HG03039 (cell line): ENCODE measurements around the gene MYL6B.
"Not testable (repeated sequence)": the region's sequence is repeated elsewhere in the genome, so short reads cannot be mapped to it uniquely, and the experiment has no call there.

Experiments
- ATAC-seq: cut with Tn5 transposase; IDR thresholded peaks from one replicate; pipeline ENCODE4 v1.9.1; 2021; ENCODE audit warnings: mild to moderate bottlenecking, moderate library complexity; ENCODE audit not compliant: unreplicated experiment

The MYL6B gene

DNA sequence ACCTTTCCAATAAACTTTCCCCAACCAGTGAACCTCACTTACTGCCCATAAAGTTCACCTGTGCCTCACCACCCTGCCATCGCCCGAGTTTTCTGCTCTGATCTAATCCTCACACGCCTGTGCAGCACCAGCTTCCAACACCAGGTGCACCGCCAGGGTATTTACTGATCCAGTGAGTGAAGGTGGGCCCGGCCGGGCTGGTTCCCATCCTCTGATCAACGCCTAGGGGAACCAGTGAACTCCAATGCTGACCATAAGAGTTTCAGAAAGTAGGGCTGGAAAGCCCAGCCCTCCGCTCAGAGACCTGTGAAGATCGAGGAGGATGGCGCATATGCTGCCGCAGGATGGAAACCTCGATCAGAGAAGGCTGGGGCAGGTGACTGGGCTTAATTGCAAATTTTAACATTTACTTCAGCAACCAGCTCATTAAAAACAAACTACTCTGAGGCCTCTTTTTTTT is 685 bp upstream of the MYL6B start:
- ATAC-seq: no peak

- ATAC-seq: no peak
Measured at GRCh38 chr12:56152756-56153677, 630 bp downstream of the MYL6B start.

GRCh38 chr12:56153678-56154065 is 1.3 kb downstream of the MYL6B start:
- no peak for ATAC-seq

- no peak for ATAC-seq
Measured at GRCh38 chr12:56154246-56154771, 1.9 kb downstream of the MYL6B start.

DNA sequence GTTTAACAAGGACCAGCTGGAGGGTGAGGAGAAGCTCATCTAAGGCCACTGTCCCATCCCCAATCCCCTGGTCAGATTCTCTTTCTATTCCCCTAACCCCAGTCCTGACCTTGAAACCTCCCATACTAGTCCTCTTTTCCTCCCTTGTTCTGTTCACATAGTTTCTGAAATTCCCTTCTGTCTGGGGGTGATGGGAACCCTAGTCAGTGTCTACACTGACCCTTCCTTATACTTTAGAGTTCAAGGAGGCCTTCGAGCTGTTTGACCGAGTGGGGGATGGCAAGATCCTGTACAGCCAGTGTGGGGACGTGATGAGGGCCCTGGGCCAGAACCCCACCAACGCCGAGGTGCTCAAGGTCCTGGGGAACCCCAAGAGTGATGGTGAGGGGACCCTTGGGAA is 2.4 kb downstream of the MYL6B start:
- ATAC-seq: no peak

- ATAC-seq: no peak
Measured at GRCh38 chr12:56155256-56155845, 3.0 kb downstream of the MYL6B start.

DNA sequence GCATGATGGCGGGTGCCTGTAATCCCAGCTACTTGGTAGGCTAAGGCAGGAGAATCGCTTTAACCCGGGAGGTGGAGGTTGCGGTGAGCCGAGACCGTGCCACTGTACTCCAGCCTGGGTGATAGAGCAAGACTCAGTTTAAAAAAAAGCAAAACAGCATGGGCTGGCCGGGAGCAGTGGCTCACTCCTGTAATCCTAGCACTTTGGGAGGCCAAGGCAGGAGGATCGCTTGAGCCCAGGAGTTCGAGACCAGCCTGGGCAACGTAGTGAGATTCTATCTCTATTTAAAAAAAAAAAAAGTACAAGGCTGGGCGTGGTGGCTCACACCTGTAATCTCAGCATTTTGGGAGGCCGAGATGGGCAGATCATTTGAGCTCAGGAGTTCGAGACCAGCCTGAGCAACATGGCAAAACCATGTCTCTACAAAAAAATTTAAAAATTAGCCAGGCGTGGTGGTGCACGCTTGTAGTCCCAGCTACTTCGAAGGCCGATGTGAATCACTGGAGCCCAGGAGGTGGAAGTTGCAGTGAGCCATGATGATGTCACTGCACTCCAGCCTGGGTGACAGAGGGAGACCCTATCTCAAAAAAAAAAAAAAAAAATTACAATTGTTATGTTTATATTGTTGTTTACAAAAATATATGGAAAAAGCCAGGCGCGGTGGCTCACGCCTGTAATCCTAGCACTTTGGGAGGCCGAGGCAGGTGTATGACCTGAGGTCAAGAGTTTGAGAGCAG is 4.2 kb downstream of the MYL6B start:
- ATAC-seq: not testable (repeated sequence)

DNA sequence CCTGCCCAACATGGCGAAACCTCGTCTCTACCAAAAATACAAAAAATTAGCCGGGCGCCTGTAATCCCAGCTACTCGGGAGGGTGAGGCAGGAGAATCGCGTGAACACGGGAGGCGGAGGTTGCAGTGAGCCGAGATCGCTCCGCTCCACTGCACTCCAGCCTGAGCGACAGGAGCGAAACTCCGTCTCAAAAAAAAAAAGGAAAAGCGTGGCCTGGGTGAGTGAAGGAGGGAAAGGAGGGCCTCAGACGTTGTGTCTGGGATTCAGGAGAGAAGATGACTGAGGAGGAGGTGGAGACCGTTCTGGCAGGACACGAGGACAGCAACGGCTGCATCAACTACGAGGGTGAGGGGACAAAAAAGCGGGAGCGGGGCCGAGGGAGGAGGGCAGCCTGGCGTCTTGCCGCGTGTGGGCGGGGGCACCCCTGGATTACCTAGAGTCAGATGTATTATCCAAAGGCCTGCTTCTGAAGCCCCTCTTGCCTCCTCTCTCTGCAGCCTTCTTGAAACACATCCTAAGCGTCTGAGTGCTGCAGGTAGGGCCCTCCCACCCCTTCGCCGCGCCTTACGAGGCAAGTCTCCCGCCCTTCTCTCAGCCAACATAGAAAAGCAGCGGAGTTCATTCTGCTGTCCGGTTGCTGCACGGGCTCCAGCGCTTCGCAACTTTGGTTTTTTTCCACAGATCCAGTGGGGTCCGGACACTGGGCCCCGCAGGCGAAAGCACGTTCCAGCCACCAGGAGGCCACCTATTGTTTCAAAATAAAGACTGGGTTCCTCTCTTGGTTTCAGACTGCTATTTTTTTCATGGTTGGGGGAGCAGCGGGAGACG is 5.0 kb downstream of the MYL6B start:
- ATAC-seq: peak; percentile 21

- peak; percentile 75 for ATAC-seq
Measured at GRCh38 chr12:56158029-56158925, 5.9 kb downstream of the MYL6B start, which contains the start of gene MYL6. Gene MYL6, plus strand, starts transcription at chr12:56158359. Its CDS starts 43 bp downstream, at chr12:56158402.

GRCh38 chr12:56158926-56159461 is 6.6 kb downstream of the MYL6B start:
- ATAC-seq: no peak

GRCh38 chr12:56159482-56160192 is 7.2 kb downstream of the MYL6B start:
- ATAC-seq: no peak

DNA sequence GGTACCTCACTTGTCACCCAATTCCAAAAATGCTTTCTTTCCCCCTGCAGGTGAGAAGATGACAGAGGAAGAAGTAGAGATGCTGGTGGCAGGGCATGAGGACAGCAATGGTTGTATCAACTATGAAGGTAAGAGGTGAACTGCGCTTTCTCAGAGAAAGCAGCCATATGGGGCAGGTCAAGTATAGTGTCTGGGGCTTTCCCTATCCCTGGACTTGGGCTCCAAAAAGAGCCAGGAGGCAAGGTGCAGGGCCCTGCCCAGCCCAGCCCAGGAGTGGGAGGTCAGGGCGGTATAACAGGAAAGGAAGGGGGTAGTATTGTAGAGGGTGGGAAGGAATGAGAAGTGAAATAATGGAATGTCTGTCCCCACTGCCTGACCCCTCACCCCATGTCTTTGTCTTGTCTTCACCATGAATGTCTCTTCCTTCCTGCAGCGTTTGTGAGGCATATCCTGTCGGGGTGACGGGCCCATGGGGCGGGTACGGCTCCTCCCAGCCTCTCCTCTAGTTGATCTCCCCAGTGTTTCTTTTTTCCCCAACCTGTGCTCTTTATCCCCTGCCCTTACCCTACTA is 7.9 kb downstream of the MYL6B start:
- ATAC-seq: no peak

DNA sequence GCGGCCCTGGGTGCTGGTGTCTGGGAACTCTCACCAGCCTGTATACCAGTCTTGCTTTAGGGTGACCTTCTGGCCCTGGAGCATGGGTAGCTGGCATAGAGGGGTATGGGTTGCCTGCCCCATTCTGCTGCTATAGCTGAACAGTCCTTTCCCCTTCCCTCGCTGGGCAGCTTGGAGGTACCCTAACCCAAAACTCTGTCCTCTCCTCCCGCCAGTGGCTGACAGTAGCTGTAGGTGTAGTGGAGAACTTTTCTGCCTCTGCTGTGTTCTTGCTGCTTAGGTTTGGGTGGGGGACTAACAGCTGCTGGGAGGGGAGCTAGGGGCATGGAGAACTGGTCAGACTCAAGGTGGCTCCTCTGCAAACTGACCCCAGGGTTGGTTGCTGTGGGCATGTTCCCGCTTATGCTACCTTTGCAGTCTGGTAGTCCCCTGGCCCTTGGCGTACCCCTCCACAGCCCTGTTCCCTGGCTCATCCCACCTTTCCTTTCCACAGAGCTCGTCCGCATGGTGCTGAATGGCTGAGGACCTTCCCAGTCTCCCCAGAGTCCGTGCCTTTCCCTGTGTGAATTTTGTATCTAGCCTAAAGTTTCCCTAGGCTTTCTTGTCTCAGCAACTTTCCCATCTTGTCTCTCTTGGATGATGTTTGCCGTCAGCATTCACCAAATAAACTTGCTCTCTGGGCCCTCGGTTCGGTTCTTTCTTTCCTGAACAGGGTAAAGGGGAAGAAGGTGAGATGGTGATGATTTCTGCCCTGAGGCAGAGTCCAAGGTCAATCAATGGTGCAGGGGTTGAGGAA is 8.7 kb downstream of the MYL6B start:
- ATAC-seq: no peak

DNA sequence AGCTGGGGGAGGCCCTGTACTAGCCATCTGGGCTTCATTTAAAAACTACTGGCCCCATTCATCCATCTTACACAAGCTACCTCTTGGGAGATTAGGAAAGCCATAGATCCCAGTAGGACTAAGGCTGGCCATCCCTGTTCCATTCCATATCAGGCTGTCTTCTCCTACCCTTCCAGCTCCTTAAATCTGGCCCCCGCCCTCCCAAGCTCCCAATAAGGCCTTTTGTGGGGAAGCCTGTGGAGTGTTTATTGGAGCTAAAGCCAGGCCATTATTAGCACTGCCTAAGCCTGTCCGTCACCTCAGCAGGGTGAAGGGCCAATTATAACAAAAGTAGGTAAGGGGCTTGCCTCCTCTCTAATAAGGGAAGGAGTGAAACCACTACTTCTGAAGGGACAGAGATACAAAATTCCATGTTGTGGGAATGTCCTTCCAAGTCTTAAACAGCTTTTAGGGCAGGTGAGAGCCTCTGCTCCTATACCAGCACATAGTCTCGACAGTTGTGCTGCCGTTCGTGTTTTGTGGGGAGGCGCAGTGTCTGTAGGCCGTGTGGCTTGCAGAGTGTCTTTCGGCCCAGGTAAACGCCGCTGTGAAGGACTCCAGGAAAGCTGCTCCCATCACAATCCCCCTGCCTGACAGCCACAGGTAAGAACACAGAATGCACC is 9.4 kb downstream of the MYL6B start:
- no peak for ATAC-seq

GRCh38 chr12:56162468-56163290 is 10.3 kb downstream of the MYL6B start:
- ATAC-seq: no peak
